Embryonic facial prominence (tissue), 1 donor: Measurements from ENCODE around the gene HABP4.

ENCODE experiments used
- DNase-seq: peaks from one replicate; pipeline ENCODE4 v3.0.0-alpha.2; 2016; ENCODE audit errors: extremely low spot score

HABP4 gene

GRCh38 chr9:96435345-96435744 is 14.6 kb upstream of the HABP4 start:
- DNase-seq = no peak

- DNase-seq = no peak
Observed at GRCh38 chr9:96436063-96436455, 13.9 kb upstream of the HABP4 start.

GRCh38 chr9:96436456-96437126 is 13.4 kb upstream of the HABP4 start:
- DNase-seq = no peak

- no peak for DNase-seq
Observed at GRCh38 chr9:96437454-96437853, 12.5 kb upstream of the HABP4 start.

GRCh38 chr9:96440671-96441199 is 9.2 kb upstream of the HABP4 start:
- DNase-seq = no peak

GRCh38 chr9:96441798-96442445 is 8.0 kb upstream of the HABP4 start:
- no peak for DNase-seq

GRCh38 chr9:96442491-96442890 is 7.5 kb upstream of the HABP4 start:
- no peak for DNase-seq

GRCh38 chr9:96447406-96447805 is 2.6 kb upstream of the HABP4 start:
- DNase-seq = no peak

GRCh38 chr9:96448546-96449170 is 1.3 kb upstream of the HABP4 start:
- DNase-seq = no peak

- DNase-seq = no peak
Observed at GRCh38 chr9:96449523-96449844, 485 bp upstream of the HABP4 start.

GRCh38 chr9:96450613-96451528 is 902 bp downstream of the HABP4 start:
- no peak for DNase-seq

- DNase-seq = no peak
Observed at GRCh38 chr9:96453625-96454024, 3.7 kb downstream of the HABP4 start.

GRCh38 chr9:96457266-96457665 is 7.3 kb downstream of the HABP4 start:
- no peak for DNase-seq

- DNase-seq = no peak
Observed at GRCh38 chr9:96458226-96458625, 8.3 kb downstream of the HABP4 start.

- no peak for DNase-seq
Observed at GRCh38 chr9:96459268-96460007, 9.5 kb downstream of the HABP4 start.

GRCh38 chr9:96460470-96460869 is 10.5 kb downstream of the HABP4 start:
- no peak for DNase-seq

GRCh38 chr9:96460882-96461281 is 10.9 kb downstream of the HABP4 start:
- no peak for DNase-seq

- DNase-seq = no peak
Observed at GRCh38 chr9:96461336-96461735, 11.4 kb downstream of the HABP4 start.

GRCh38 chr9:96462541-96462940 is 12.6 kb downstream of the HABP4 start:
- DNase-seq = no peak

GRCh38 chr9:96464426-96464825 is 14.5 kb downstream of the HABP4 start:
- no peak for DNase-seq

- DNase-seq = no peak
Observed at GRCh38 chr9:96467784-96468183, 17.8 kb downstream of the HABP4 start.
